Kidney epithelial cell (primary cell): ENCODE data around the gene CAMK2A. TPM values are rescaled to one million over a fixed set of nuclear protein-coding genes. Genes with fewer than 3 reads are reported as not detected.

Experiments used
- DNase-seq: peaks from one replicate; pipeline ENCODE4 v3.0.0-alpha.2; 2010; ENCODE audit warnings: low read depth
- H3K27me3 ChIP-seq: 2 replicates; pipeline ENCODE4 v1.6.0; 2011; ENCODE audit warnings: low read length; ENCODE audit not compliant: control insufficient read depth, insufficient read depth
- H3K36me3 ChIP-seq: 2 replicates; pipeline ENCODE4 v1.5.1; 2011; ENCODE audit warnings: low read length; ENCODE audit not compliant: control insufficient read depth, insufficient read depth
- H3K4me3 ChIP-seq: 2 replicates; pipeline ENCODE4 v1.5.1; 2011; ENCODE audit warnings: low read depth, mild to moderate bottlenecking, control low read depth, low read length
- CTCF ChIP-seq: IDR thresholded peaks from 2 replicates; pipeline ENCODE4 v1.5.1; 2011; ENCODE audit warnings: mild to moderate bottlenecking, moderate library complexity, low read length, control low read depth, inconsistent platforms; ENCODE audit not compliant: insufficient read depth, poor library complexity, severe bottlenecking
- total RNA-seq: library from RNA; depleted of rRNA; stranded (reverse); fragments of >200 nt; gene quantifications from 2 replicates; pipeline ENCODE4 v1.2.3, GENCODE V29; 2015

The CAMK2A gene
- total RNA-seq, 1 donor from 2014 or later, result not detected

- Histone ChIP-seq H3K36me3 (no peaks in the 10 kb centered on the region), H3K4me3 (no peak overlapping the region), H3K27me3 (no peaks in the 10 kb centered on the region)
- no peak for DNase-seq
- no peak for TF ChIP-seq CTCF
Observed at GRCh38 chr5:150315245-150315644, 25.7 kb upstream of the CAMK2A start.

- H3K27me3 ChIP-seq, result no peaks in the 10 kb centered on the region
- no peak overlapping the region for H3K4me3 ChIP-seq
- TF ChIP-seq CTCF, result no peak
- no peak for DNase-seq
- no peaks in the 10 kb centered on the region for H3K36me3 ChIP-seq
Observed at GRCh38 chr5:150313921-150314716, 24.5 kb upstream of the CAMK2A start.

- H3K27me3 ChIP-seq, result no peaks in the 10 kb centered on the region
- no peak for DNase-seq
- H3K36me3 ChIP-seq, result no peaks in the 10 kb centered on the region
- no peak for TF ChIP-seq CTCF
- no peak overlapping the region for H3K4me3 ChIP-seq
Observed at GRCh38 chr5:150313501-150313900, 23.9 kb upstream of the CAMK2A start.

GRCh38 chr5:150312518-150312917 is 22.9 kb upstream of the CAMK2A start:
- Histone ChIP-seq H3K27me3 (no peaks in the 10 kb centered on the region), H3K36me3 (no peaks in the 10 kb centered on the region), H3K4me3 (no peak overlapping the region)

GRCh38 chr5:150311015-150311692 is 21.6 kb upstream of the CAMK2A start:
- DNase-seq, result no peak
- Histone ChIP-seq H3K36me3 (no peaks in the 10 kb centered on the region), H3K4me3 (no peak overlapping the region), H3K27me3 (no peaks in the 10 kb centered on the region)
- no peak for TF ChIP-seq CTCF

More at GRCh38 chr5:150312518-150312917, 22.9 kb upstream of the CAMK2A start:
- no peak for DNase-seq
- TF ChIP-seq CTCF, result no peak

GRCh38 chr5:150310246-150310645 is 20.7 kb upstream of the CAMK2A start:
- DNase-seq, result no peak
- no peaks in the 10 kb centered on the region for H3K36me3 ChIP-seq
- no peak for TF ChIP-seq CTCF
- no peaks in the 10 kb centered on the region for H3K27me3 ChIP-seq
- no peak overlapping the region for H3K4me3 ChIP-seq
